Measurements from ENCODE around the gene ZNF282. TPM values are rescaled to one million over a fixed set of nuclear protein-coding genes. Genes with fewer than 3 reads are reported as not detected.
"Not testable (repeated sequence)": the region's sequence is repeated elsewhere in the genome, so short reads cannot be mapped to it uniquely, and the experiment has no call there.

Gene ZNF282
- total RNA-seq, 1 donor from 2014 or later = 53.5 TPM

- Mint-ChIP-seq H3K4me1 (ENCODE audit: low read depth) (no peaks in the 10 kb centered on the region), H3K4me3 (ENCODE audit: low read depth) (no peak overlapping the region), H3K36me3 (ENCODE audit: insufficient read depth) (no peaks in the 10 kb centered on the region), H3K27me3 (peaks cover 33% of the 10 kb centered on the region), H3K9me3 (ENCODE audit: low read depth) (no peaks in the 10 kb centered on the region), H3K27ac (peak overlapping the region; percentile 5)
- TF ChIP-seq CTCF (IDR thresholded peaks at IDR 0.05; ENCODE audit: unreplicated experiment) = no peak
- DNase-seq (ENCODE audit: low spot score, unreplicated experiment) = no peak
Measured at GRCh38 chr7:149232362-149232761, 37.0 kb downstream of the ZNF282 start.

GRCh38 chr7:149233655-149234204 is 38.4 kb downstream of the ZNF282 start:
- H3K27me3 Mint-ChIP-seq = peaks cover 42% of the 10 kb centered on the region
- H3K27ac Mint-ChIP-seq; DNase-seq (ENCODE audit: low spot score, unreplicated experiment); H3K36me3 Mint-ChIP-seq (ENCODE audit: insufficient read depth); H3K9me3 Mint-ChIP-seq (ENCODE audit: low read depth); H3K4me1 Mint-ChIP-seq (ENCODE audit: low read depth); H3K4me3 Mint-ChIP-seq (ENCODE audit: low read depth): not testable (repeated sequence)

- no peak for TF ChIP-seq CTCF (IDR thresholded peaks at IDR 0.05; ENCODE audit: unreplicated experiment)
- Mint-ChIP-seq H3K9me3 (ENCODE audit: low read depth) (peaks cover 2% of the 10 kb centered on the region), H3K4me3 (ENCODE audit: low read depth) (no peak overlapping the region), H3K27ac (no peak overlapping the region), H3K27me3 (peaks cover 29% of the 10 kb centered on the region), H3K4me1 (ENCODE audit: low read depth) (peaks cover 17% of the 10 kb centered on the region), H3K36me3 (ENCODE audit: insufficient read depth) (peaks cover 5% of the 10 kb centered on the region)
- no peak for DNase-seq (ENCODE audit: low spot score, unreplicated experiment)
Measured at GRCh38 chr7:149237502-149237901, 42.2 kb downstream of the ZNF282 start.

GRCh38 chr7:149238051-149238450 is 42.7 kb downstream of the ZNF282 start:
- H3K4me3 Mint-ChIP-seq (ENCODE audit: low read depth) = peak overlapping the region; percentile 50
- peaks cover 26% of the 10 kb centered on the region for H3K27me3 Mint-ChIP-seq
- H3K4me1 Mint-ChIP-seq (ENCODE audit: low read depth) = peaks cover 17% of the 10 kb centered on the region
- peak overlapping the region; percentile 37 for H3K27ac Mint-ChIP-seq
- peaks cover 9% of the 10 kb centered on the region for H3K36me3 Mint-ChIP-seq (ENCODE audit: insufficient read depth)
- peaks cover 6% of the 10 kb centered on the region for H3K9me3 Mint-ChIP-seq (ENCODE audit: low read depth)
- no peak for DNase-seq (ENCODE audit: low spot score, unreplicated experiment)
- TF ChIP-seq CTCF (IDR thresholded peaks at IDR 0.05; ENCODE audit: unreplicated experiment) = no peak

GRCh38 chr7:149239345-149240143 is 44.2 kb downstream of the ZNF282 start, which contains the start of gene ZNF212:
Gene ZNF212, plus strand, starts transcription at chr7:149239651. Its CDS starts 128 bp downstream, at chr7:149239779.
- H3K4me1 Mint-ChIP-seq (ENCODE audit: low read depth) = peaks cover 17% of the 10 kb centered on the region
- peak within 1 kb of the TSS; percentile 98 for H3K4me3 Mint-ChIP-seq (ENCODE audit: low read depth)
- H3K27ac Mint-ChIP-seq = peak within 1 kb of the TSS; percentile 97

More at GRCh38 chr7:149239345-149240143, 44.2 kb downstream of the ZNF282 start, which contains the start of gene ZNF212:
- H3K36me3 Mint-ChIP-seq (ENCODE audit: insufficient read depth) = peaks cover 9% of the 10 kb centered on the region
- H3K9me3 Mint-ChIP-seq (ENCODE audit: low read depth) = peaks cover 6% of the 10 kb centered on the region
- peak; percentile 88 for DNase-seq (ENCODE audit: low spot score, unreplicated experiment)
- H3K27me3 Mint-ChIP-seq = peaks cover 20% of the 10 kb centered on the region
- TF ChIP-seq CTCF (IDR thresholded peaks at IDR 0.05; ENCODE audit: unreplicated experiment) = peak; percentile 77
